Omental fat pad (tissue), 4 donors: Measurements from ENCODE around the gene DDIT3. TPM values are rescaled to one million over a fixed set of nuclear protein-coding genes. Genes with fewer than 3 reads are reported as not detected.

Experiments used
- ATAC-seq: fragments of 150-250 bp; one replicate; pipeline ENCODE4 v1.9.1; 2016; ENCODE audit warnings: mild to moderate bottlenecking, moderate library complexity; ENCODE audit not compliant: low FRiP score
- DNase-seq: peaks from one replicate; pipeline ENCODE4 v3.0.0-alpha.2; 2019; ENCODE audit warnings: low spot score
- small RNA-seq: library from RNA; depleted of rRNA; stranded (forward); fragments of <200 nt; gene quantifications from one replicate; pipeline ENCODE3, GENCODE V24; 2016
- total RNA-seq, 4 donors: library from RNA; depleted of rRNA; stranded (reverse); fragments of >200 nt; gene quantifications; one replicate each; pipeline ENCODE4 v1.1.0, GENCODE V29; 2016
- TF ChIP-seq, protein P1 (sequence below), 3 donors: fragments of 450-650 bp; IDR thresholded peaks; one replicate each; pipeline ENCODE4 v1.5.1; 2016 to 2017; ENCODE audit warnings: antibody characterized with exemption in 3 of 3, mild to moderate bottlenecking in 3 of 3, moderate library complexity in 2 of 3

DDIT3 gene
- total RNA-seq, 4 donors from 2014 or later = 31.5 to 66.6 (median 35.5) TPM

GRCh38 chr12:57470970-57471656, 49.2 kb downstream of the DDIT3 start:
- ATAC-seq (no peak), DNase-seq (no peak)
- TF ChIP-seq, protein P1, sequence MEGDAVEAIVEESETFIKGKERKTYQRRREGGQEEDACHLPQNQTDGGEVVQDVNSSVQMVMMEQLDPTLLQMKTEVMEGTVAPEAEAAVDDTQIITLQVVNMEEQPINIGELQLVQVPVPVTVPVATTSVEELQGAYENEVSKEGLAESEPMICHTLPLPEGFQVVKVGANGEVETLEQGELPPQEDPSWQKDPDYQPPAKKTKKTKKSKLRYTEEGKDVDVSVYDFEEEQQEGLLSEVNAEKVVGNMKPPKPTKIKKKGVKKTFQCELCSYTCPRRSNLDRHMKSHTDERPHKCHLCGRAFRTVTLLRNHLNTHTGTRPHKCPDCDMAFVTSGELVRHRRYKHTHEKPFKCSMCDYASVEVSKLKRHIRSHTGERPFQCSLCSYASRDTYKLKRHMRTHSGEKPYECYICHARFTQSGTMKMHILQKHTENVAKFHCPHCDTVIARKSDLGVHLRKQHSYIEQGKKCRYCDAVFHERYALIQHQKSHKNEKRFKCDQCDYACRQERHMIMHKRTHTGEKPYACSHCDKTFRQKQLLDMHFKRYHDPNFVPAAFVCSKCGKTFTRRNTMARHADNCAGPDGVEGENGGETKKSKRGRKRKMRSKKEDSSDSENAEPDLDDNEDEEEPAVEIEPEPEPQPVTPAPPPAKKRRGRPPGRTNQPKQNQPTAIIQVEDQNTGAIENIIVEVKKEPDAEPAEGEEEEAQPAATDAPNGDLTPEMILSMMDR (IDR thresholded peaks at IDR 0.05) = no peak

- ATAC-seq (no peak), DNase-seq (no peak)
- TF ChIP-seq, protein P1 (IDR thresholded peaks at IDR 0.05) = no peak
Measured at GRCh38 chr12:57470286-57470969, 49.9 kb downstream of the DDIT3 start.

GRCh38 chr12:57469296-57470164, 50.8 kb downstream of the DDIT3 start:
- ATAC-seq (no peak), DNase-seq (no peak)
- TF ChIP-seq, protein P1 (IDR thresholded peaks at IDR 0.05) = no peak

DNA sequence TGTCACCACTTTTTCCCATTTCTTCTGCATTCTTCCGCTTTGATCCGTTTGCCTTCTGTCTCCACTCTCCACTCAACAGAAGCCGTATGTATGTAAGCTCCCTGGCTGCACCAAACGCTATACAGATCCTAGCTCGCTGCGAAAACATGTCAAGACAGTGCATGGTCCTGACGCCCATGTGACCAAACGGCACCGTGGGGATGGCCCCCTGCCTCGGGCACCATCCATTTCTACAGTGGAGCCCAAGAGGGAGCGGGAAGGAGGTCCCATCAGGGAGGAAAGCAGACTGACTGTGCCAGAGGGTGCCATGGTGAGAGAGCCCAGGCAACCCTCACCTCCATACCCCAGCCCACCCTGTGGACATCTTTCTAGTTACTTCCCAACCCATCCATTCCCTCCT, 52.4 kb downstream of the DDIT3 start:
- TF ChIP-seq, protein P1 (IDR thresholded peaks at IDR 0.05) = no peak
- ATAC-seq (no peak), DNase-seq (no peak)

DNA sequence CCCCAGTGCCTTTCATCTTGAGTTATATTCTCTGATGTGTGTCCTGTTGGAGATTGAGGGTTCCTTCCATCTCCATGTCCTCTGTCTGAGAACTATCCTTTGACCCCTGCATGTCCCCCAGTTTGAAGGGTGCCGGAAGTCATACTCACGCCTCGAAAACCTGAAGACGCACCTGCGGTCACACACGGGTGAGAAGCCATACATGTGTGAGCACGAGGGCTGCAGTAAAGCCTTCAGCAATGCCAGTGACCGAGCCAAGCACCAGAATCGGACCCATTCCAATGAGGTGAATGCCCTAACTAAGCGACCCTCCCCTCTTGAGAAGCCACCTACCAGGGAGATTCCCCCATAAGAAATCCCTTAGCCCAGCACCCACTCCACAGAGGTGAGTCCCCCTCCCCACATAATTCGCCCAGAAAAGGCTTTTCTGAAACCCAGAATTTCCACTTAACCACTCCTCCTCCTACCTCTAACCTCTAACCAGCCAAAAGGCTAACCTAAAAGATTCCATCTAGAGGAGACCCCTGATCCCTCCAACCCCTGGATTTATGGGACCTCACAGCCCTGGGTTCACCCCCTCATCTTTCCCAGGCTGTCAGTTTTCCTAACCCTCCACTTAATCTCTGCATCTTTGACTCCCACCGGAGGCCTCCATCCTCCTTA, 53.0 kb downstream of the DDIT3 start:
- ATAC-seq (no peak), DNase-seq (no peak)
- TF ChIP-seq, protein P1 (IDR thresholded peaks at IDR 0.05) = no peak

Small RNAs within 50 kb of the gene (small RNA-seq; reads per million reads assigned to genes)
- not detected for gene MIR616

Other genes with a start within 250 kb of the DDIT3 start
- 10 to 100 TPM; 24.2 to 47.3 (median 26.7) TPM for gene R3HDM2, start 89.5 kb downstream of the DDIT3 start, total RNA-seq
- not detected for gene INHBC, start 85.7 kb downstream of the DDIT3 start, total RNA-seq
- gene INHBE, start 65.2 kb downstream of the DDIT3 start, total RNA-seq = under 1 TPM in 1 of 4 donors, not detected in 3; 0.25 TPM
- gene GLI1, start 60.7 kb downstream of the DDIT3 start, total RNA-seq = under 1 TPM in 3 of 4 donors, not detected in 1; 0.09 to 0.60 (median 0.19) TPM
- 10 to 100 TPM; 13.8 to 85.6 (median 29.8) TPM for gene ARHGAP9, start 40.6 kb downstream of the DDIT3 start, total RNA-seq
- gene MARS1, start 32.4 kb downstream of the DDIT3 start, total RNA-seq = 100 to 1,000 TPM in 1 of 4 donors, 10 to 100 TPM in 3; 53.5 to 108 (median 58.4) TPM
- gene MBD6, start 2.3 kb upstream of the DDIT3 start, total RNA-seq = 10 to 100 TPM; 11.8 to 40.2 (median 15.2) TPM
- 100 to 1,000 TPM in 3 of 4 donors, 10 to 100 TPM in 1; 96.0 to 134 (median 123) TPM for gene DCTN2, start 26.7 kb upstream of the DDIT3 start, total RNA-seq
- gene KIF5A, start 29.5 kb upstream of the DDIT3 start, total RNA-seq = under 1 TPM in 2 of 4 donors, not detected in 2; 0.09 to 0.13 TPM
- gene PIP4K2C, start 70.7 kb upstream of the DDIT3 start, total RNA-seq = 10 to 100 TPM; 16.9 to 21.3 (median 17.6) TPM
- gene DTX3, start 84.3 kb upstream of the DDIT3 start, total RNA-seq = 10 to 100 TPM in 3 of 4 donors, 1 to 10 TPM in 1; 8.0 to 21.7 (median 13.3) TPM
- 10 to 100 TPM; 14.7 to 28.8 (median 20.0) TPM for gene ARHGEF25, start 90.9 kb upstream of the DDIT3 start, total RNA-seq
- 1 to 10 TPM in 2 of 4 donors, under 1 TPM in 2; 0.36 to 3.0 (median 1.0) TPM for gene B4GALNT1, start 112.7 kb upstream of the DDIT3 start, total RNA-seq
- 100 to 1,000 TPM; 259 to 325 (median 286) TPM for gene OS9, start 173.6 kb upstream of the DDIT3 start, total RNA-seq
- gene AGAP2, start 218.2 kb upstream of the DDIT3 start, total RNA-seq = 1 to 10 TPM; 1.2 to 7.1 (median 1.9) TPM
- gene TSPAN31, start 224.5 kb upstream of the DDIT3 start, total RNA-seq = 10 to 100 TPM; 41.8 to 70.7 (median 65.7) TPM
- gene CDK4, start 231.8 kb upstream of the DDIT3 start, total RNA-seq = 10 to 100 TPM; 81.9 to 96.2 (median 89.0) TPM
- 1 to 10 TPM; 2.4 to 8.7 (median 5.1) TPM for gene MARCHF9, start 234.6 kb upstream of the DDIT3 start, total RNA-seq
- 1 to 10 TPM in 2 of 4 donors, under 1 TPM in 1, not detected in 1; 0.19 to 5.6 (median 2.8) TPM for gene CYP27B1, start 246.6 kb upstream of the DDIT3 start, total RNA-seq